ENCODE results near the gene TIFAB.
A peak's percentile ranks its signal among the peaks of the same experiment; 100 is the strongest.

Gene TIFAB

DNA sequence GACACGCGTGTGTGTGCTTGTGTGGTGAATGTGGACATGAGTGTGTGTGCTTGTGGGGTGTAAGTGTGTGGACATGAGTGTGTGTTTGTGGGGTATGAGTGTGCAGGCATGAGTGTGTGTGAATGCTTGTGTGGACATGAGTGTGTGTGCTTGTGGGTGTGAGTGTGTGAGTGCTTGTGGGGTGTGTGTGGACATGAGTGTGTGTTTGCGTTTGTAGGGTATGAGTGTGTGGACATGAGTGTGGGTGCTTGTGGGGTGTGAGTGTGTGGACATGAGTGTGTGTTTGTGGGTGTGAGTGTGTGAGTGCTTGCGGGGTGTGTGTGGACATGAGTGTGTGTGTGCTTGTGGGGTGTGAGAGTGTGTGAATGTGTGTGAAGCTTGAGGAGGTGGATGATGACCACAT lies 29.8 kb upstream of the TIFAB start:
- DNase-seq (ENCODE audit: low spot score), result no peak

GRCh38 chr5:135481387-135481786 lies 29.2 kb upstream of the TIFAB start:
- DNase-seq (ENCODE audit: low spot score), result no peak

DNA sequence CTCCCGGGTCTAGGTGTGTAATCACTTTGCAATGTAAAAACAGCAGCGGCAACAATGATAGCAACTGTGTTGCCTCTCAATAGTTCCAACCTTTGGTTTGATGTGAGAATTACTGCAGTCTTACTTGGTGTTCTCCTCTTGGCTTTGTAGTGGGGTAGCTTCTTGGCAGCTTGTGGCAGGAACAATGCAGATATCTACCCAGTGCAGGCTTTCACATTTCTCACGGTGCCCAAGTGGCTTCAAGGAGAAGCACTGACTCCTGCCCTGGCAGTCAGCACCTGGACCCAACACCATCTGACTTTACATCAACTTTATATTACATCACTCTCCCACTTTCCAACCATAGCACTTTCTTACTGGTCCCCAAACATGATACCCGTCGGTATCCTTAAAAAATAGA lies 28.4 kb upstream of the TIFAB start:
- DNase-seq (ENCODE audit: low spot score), result no peak

GRCh38 chr5:135478938-135479337 lies 26.8 kb upstream of the TIFAB start:
- no peak for DNase-seq (ENCODE audit: low spot score)

DNA sequence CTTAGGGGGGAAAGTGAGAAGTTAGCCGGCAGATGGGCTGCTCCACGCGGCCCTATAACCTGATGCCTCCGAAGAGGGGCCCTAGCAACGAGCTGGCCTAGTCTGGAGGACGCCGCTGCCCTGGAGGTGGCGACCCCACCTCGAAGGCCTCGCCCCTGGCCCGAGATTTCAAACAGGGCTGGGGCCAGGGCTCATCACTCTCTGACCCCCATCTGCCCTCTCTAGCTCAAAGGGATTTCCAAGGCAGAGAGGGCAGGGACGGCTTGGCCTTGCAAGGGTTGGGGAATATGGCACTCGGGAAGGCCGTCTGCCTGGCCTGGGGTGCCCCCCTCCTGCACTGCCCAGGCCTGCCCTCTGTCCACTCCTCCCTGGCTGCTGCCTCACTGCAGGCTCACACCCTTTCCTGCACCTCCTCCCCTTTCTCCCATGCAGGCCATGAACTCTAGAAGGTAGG lies 25.5 kb upstream of the TIFAB start:
- DNase-seq (ENCODE audit: low spot score), result no peak

GRCh38 chr5:135476615-135477581 lies 24.7 kb upstream of the TIFAB start:
- DNase-seq (ENCODE audit: low spot score), result no peak

DNA sequence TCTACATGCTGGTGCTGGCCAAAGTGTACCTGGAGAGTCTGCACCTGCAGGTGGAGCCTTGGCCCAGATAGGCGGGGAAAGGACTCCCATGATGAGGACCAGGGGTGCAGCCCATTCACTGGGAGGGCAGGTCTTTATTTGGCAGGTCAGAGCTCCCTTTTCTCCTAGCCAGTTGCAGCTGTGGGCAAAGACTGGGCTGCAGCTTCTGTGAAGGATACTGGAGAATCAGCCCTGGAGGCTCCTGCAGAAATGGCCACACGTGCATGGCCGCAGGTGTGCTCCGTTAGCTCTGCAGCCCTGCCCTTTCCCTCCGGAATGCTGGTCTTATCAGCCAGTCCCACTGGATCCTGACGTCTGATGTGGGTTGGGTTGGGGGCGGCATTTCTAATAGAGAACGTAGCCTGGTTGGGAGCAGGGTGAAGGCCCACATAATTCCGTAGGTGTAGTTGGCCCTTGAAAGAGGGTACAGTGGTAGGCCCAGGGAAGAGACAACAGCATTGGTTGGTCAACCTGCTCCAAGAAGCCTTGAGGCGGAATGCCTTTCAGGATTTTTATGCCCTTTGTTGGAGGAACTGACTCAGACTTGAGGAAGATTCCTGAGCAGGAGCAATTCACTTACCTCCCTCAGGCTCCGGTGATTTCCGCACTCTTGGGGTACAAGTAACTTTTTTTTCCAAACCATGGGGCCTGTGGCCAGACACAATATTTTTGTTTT lies 22.0 kb upstream of the TIFAB start:
- DNase-seq (ENCODE audit: low spot score), result no peak

- no peak for DNase-seq (ENCODE audit: low spot score)
Observed at GRCh38 chr5:135472141-135472540, 20.0 kb upstream of the TIFAB start.

GRCh38 chr5:135471726-135472125 lies 19.6 kb upstream of the TIFAB start:
- DNase-seq (ENCODE audit: low spot score), result no peak

DNA sequence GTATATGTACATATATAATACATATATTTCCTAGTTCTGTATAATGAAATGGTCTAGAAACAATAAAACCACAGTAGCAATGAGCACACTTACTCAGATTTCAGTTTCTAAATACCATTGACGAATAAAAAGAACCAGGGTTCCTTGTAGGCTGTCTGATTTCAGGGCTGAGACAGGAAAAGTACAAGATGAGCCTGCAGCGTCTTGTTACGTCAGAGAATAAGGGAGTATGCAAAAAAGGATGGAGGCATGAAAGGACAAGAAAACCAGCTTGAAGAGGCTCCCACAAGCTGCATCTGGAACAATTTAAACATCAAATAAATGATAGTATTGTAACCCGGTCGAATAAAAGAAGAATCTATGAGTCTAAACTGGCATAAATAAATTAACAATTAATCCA lies 17.8 kb upstream of the TIFAB start:
- no peak for DNase-seq (ENCODE audit: low spot score)

DNA sequence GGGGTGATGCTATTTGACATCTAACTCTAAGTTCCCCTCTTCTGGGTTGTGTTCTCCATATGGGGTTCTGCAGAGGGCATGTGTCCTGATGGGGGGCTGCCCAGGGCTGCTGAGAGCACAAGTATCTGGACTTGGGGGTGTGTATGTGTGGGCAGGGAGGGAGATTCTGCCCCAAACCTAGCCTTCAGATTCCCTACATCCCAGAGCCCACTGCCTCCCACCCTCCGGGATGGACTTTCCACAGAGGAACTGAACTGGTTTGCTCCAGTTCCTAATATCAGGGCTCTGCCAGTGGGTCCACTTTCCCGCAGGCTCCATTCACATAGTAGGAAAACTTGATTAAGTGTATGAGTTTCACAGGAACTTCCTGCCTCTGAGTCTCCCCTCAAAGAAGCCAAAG lies 16.4 kb upstream of the TIFAB start:
- no peak for DNase-seq (ENCODE audit: low spot score)

- DNase-seq (ENCODE audit: low spot score), result no peak
Observed at GRCh38 chr5:135467871-135468485, 15.8 kb upstream of the TIFAB start.

DNA sequence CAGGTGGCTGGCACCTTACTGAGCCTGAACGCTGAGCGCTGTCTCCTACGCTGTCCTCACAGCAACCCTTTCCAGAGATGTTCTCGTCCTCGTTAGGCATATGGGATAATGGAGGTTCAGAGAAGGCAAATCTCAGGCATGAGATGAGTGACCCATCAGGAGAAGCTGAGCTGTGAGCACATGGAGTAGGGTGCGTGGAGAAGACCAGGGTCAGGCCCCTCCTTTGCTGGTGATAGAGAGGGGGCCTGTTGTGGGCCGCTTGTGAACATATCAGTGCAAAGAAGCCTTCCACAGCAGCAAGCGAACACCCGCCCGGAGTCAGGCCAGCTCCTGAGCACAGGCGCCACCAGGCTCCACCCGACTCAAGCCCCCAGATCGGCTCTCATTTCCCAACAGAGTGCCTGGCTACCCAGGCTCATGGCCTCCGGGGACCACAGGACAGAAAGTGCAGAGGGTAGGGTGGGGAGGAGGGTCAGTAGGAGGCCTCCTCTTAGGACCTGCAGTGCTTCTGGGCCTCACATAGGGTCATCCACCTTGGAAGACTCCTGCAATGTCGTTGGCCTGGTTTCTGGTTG lies 15.0 kb upstream of the TIFAB start:
- DNase-seq (ENCODE audit: low spot score), result no peak

- peak; percentile 66 for DNase-seq (ENCODE audit: low spot score)
Observed at GRCh38 chr5:135466178-135467050, 14.3 kb upstream of the TIFAB start.

DNA sequence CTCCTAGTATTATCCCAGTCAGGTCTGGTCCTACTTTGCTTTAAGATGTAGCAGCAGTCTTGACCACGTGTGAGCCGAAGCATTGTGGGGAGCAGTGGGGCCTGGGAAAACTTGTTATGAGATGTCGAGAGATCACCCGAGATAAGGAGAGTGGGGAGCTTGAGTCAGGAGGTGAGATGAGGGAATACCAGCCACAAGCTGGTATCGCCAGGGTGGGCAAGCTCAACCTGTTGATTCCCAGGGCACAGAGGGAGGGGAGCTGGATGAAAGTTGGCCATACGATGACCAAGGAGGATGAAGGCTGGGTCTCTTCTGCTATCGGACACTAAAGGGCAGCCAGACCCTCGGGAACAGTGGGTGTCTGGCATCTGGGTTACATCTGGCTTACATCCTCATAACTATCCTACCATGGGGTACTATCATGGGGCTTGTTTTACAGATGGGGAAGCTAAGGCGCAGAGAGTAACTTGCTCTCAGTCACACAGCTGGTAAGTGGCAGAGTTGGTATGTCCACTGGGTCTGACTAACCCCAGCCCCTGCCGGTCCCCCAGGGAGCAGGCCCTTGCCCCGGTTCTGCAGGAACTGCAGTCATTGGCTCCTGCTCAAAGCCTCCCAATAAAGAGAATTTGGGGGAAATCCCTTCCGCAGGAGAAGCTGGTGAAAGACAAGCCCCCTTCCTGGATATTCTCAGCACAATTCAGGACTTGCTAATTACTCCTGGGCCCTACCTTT lies 13.4 kb upstream of the TIFAB start:
- DNase-seq (ENCODE audit: low spot score), result no peak

- DNase-seq (ENCODE audit: low spot score), result no peak
Observed at GRCh38 chr5:135462304-135462703, 10.2 kb upstream of the TIFAB start.

- no peak for DNase-seq (ENCODE audit: low spot score)
Observed at GRCh38 chr5:135461481-135462151, 9.5 kb upstream of the TIFAB start.

- DNase-seq (ENCODE audit: low spot score), result no peak
Observed at GRCh38 chr5:135460246-135461033, 8.3 kb upstream of the TIFAB start.

GRCh38 chr5:135458921-135459331 lies 6.8 kb upstream of the TIFAB start:
- no peak for DNase-seq (ENCODE audit: low spot score)

Data from putamen (tissue), 1 donor.